ENCODE results near the gene SCTR.

Gene SCTR

GRCh38 chr2:119402645-119403560 lies 121.4 kb downstream of the SCTR start:
- DNase-seq, result no peak

GRCh38 chr2:119402106-119402505 lies 122.2 kb downstream of the SCTR start:
- no peak for DNase-seq

- DNase-seq, result no peak
Observed at GRCh38 chr2:119397196-119397595, 127.1 kb downstream of the SCTR start.

GRCh38 chr2:119393971-119394748 lies 130.1 kb downstream of the SCTR start:
- no peak for DNase-seq

All from activated naive CD4-positive, alpha-beta T cell treated with Interleukin-2 at 50 U/mL for 16 hours (primary cell).